ENCODE measurements around the gene ICE2.
"Not testable (repeated sequence)": the region's sequence is repeated elsewhere in the genome, so short reads cannot be mapped to it uniquely, and the experiment has no call there.

DNA sequence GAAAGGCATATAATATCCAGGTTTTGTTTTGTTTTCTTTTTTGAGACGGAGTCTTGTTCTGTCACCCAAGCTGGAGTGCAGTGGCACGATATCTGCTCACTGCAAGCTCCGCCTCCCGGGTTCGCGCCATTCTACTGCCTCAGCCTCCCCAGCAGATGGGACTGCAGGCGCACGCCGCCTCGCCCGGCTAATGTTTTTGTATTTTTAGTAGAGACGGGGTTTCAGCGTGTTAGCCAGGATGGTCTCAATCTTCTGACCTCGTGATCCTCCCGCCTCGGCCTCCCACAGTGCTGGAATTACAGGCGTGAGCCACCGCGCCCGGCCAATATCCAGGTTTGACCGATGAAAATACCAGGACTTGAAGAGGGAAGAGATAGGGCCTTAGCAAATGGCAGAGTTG, 66.1 kb downstream of the ICE2 start:
- TF ChIP-seq, protein P1, sequence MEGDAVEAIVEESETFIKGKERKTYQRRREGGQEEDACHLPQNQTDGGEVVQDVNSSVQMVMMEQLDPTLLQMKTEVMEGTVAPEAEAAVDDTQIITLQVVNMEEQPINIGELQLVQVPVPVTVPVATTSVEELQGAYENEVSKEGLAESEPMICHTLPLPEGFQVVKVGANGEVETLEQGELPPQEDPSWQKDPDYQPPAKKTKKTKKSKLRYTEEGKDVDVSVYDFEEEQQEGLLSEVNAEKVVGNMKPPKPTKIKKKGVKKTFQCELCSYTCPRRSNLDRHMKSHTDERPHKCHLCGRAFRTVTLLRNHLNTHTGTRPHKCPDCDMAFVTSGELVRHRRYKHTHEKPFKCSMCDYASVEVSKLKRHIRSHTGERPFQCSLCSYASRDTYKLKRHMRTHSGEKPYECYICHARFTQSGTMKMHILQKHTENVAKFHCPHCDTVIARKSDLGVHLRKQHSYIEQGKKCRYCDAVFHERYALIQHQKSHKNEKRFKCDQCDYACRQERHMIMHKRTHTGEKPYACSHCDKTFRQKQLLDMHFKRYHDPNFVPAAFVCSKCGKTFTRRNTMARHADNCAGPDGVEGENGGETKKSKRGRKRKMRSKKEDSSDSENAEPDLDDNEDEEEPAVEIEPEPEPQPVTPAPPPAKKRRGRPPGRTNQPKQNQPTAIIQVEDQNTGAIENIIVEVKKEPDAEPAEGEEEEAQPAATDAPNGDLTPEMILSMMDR (IDR thresholded peaks at IDR 0.05): not testable (repeated sequence)
- not testable (repeated sequence) for TF ChIP-seq POLR2A (IDR thresholded peaks at IDR 0.05)
